GM10248 (cell line): Measurements from ENCODE around the gene RPS19.

Experiments
- CTCF ChIA-PET: fragments of 300-600 bp; sonication (Branson Sonifier 250); formaldehyde crosslinking; extraction: SDS; loops from one replicate; lab custom pipeline; 2021; ENCODE audit warnings: antibody characterized with exemption; lab: Yijun Ruan, JAX
- POLR2A ChIA-PET: fragments of 350-650 bp; sonication (Branson Sonifier 250); formaldehyde crosslinking; extraction: SDS; loops from one replicate; lab custom pipeline; 2020; ENCODE audit warnings: antibody characterized with exemption; lab: Yijun Ruan, JAX
- DNase-seq: peaks from one replicate; pipeline ENCODE4 v3.0.0; 2012; ENCODE audit errors: extremely low spot score
- CTCF ChIP-seq: IDR thresholded peaks from 2 replicates; pipeline ENCODE4 v1.5.1; 2012; ENCODE audit warnings: mild to moderate bottlenecking, low read depth; ENCODE audit errors: extremely low read depth, missing control alignments, control extremely low read depth

The RPS19 gene

GRCh38 chr19:41851456-41851855, 8.6 kb upstream of the RPS19 start:
- POLR2A ChIA-PET: no interaction called here

GRCh38 chr19:41853344-41853743, 6.7 kb upstream of the RPS19 start:
- ChIA-PET POLR2A (no interaction called here), CTCF (interaction anchor here (1.0 to 1.4 kb wide), 2 partner anchors 9 to 68 kb away, joined by 3 read pairs; no protein-coding TSS in a partner anchor)
- no peak for TF ChIP-seq CTCF
- no peak for DNase-seq

More at GRCh38 chr19:41851456-41851855, 8.6 kb upstream of the RPS19 start:
- TF ChIP-seq CTCF: no peak
- CTCF ChIA-PET: interaction anchor here (1.2 to 3.9 kb wide), 3 partner anchors 14 to 57 kb away, joined by 3 to 21 read pairs (median 8); no protein-coding TSS in a partner anchor
- no peak for DNase-seq

GRCh38 chr19:41853768-41854167, 6.3 kb upstream of the RPS19 start:
- CTCF ChIA-PET: interaction anchor here (1.0 to 1.4 kb wide), 3 partner anchors 9 to 103 kb away, joined by 3 read pairs; no protein-coding TSS in a partner anchor
- POLR2A ChIA-PET: no interaction called here
- no peak for DNase-seq
- TF ChIP-seq CTCF: no peak

GRCh38 chr19:41859213-41859617, 840 bp upstream of the RPS19 start:
- ChIA-PET CTCF (interaction anchor here (1.1 to 3.7 kb wide), 16 partner anchors 9 to 296 kb away, joined by 3 to 31 read pairs (median 4); no protein-coding TSS in a partner anchor), POLR2A (interaction anchor here (0.6 to 2.5 kb wide), 8 partner anchors 10 to 1104 kb away, joined by 3 to 31 read pairs (median 4); partner anchors contain the start of gene RABAC1)
- DNase-seq: no peak
- peak; percentile 25 for TF ChIP-seq CTCF

GRCh38 chr19:41860419-41861115, 512 bp downstream of the RPS19 start:
- no peak for TF ChIP-seq CTCF
- ChIA-PET POLR2A (interaction anchor here (0.6 to 2.5 kb wide), 6 partner anchors 11 to 86 kb away, joined by 3 to 31 read pairs (median 8); no protein-coding TSS in a partner anchor), CTCF (interaction anchor here (0.7 to 3.7 kb wide), 17 partner anchors 8 to 297 kb away, joined by 3 to 31 read pairs (median 4); no protein-coding TSS in a partner anchor)
- DNase-seq: no peak

GRCh38 chr19:41861116-41861768, 1.2 kb downstream of the RPS19 start:
- no peak for DNase-seq
- ChIA-PET CTCF (interaction anchor here (0.9 to 3.7 kb wide), 9 partner anchors 8 to 96 kb away, joined by 3 to 31 read pairs (median 4); no protein-coding TSS in a partner anchor), POLR2A (interaction anchor here (2.2 to 2.5 kb wide), 2 partner anchors 11 to 85 kb away, joined by 12 to 31 read pairs; no protein-coding TSS in a partner anchor)
- no peak for TF ChIP-seq CTCF
